Measurements from ENCODE around the gene MAGI1. TPM values are rescaled to one million over a fixed set of nuclear protein-coding genes. Genes with fewer than 3 reads are reported as not detected.

MAGI1 gene
- total RNA-seq, 5 donors from 2014 or later (not counting 1 experiment from before 2014, with no cell fraction given), result 0.23 to 0.63 (median 0.29) TPM

DNA sequence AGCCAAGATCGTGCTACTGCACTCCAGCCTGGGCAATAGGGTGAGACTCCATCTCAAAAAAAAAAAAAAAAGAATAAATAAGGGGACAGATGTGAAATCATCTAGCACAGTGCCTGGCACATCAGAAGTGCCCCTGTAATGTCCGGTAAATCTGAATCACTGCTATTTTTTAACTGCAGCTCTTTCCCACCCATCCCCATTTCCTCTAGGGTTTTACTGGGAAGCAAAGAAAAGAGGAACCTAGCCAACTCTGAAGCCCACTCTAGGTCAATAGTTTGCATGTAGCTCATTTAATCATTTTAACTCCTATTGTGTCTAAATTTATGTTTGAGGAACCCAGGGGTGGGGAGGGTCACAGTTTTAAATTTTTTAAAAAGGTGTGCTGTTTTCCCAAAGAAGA, 26.0 kb downstream of the MAGI1 start:
- ATAC-seq (replicated peaks in 1 of 4), result no peak
- no peak overlapping the region for H3K4me3 ChIP-seq (ENCODE audit: control insufficient read depth in 1 of 2, extremely low read depth in 1 of 2, low read length in 1 of 2)
- no CpG with 5 or more reads among the region's 2 CpGs for WGBS (ENCODE audit: insufficient coverage)
- no peaks in the 10 kb centered on the region for H3K36me3 ChIP-seq (ENCODE audit: control insufficient read depth in 2 of 2, extremely low read depth in 1 of 2, insufficient read depth in 1 of 2, low read length in 1 of 2)
- peaks cover 9 to 10% of the 10 kb centered on the region in 2 donors for H3K27me3 Mint-ChIP-seq
- DNase-seq, result no peak
- no peaks in the 10 kb centered on the region for H3K36me3 Mint-ChIP-seq
- no peaks in the 10 kb centered on the region for H3K9me3 ChIP-seq
- H3K4me3 Mint-ChIP-seq, result no peak overlapping the region
- CTCF ChIA-PET, result no interaction called here
- H3K27me3 ChIP-seq (replicated peaks in 1 of 2; ENCODE audit: control insufficient read depth in 2 of 2, extremely low read depth in 1 of 2, insufficient read depth in 2 of 2, low read length in 1 of 2), result no peaks in the 10 kb centered on the region
- no peaks in the 10 kb centered on the region for H3K9me3 Mint-ChIP-seq
- no peaks in the 10 kb centered on the region for H3K4me1 ChIP-seq (ENCODE audit: control insufficient read depth in 1 of 2, extremely low read depth in 1 of 2, insufficient read depth in 2 of 2, low read length in 2 of 2)
- no peak overlapping the region for H3K27ac ChIP-seq (ENCODE audit: low read length)
- POLR2A ChIA-PET, result no interaction called here
- no peak overlapping the region for H3K27ac Mint-ChIP-seq
- no peaks in the 10 kb centered on the region for H3K4me1 Mint-ChIP-seq

DNA sequence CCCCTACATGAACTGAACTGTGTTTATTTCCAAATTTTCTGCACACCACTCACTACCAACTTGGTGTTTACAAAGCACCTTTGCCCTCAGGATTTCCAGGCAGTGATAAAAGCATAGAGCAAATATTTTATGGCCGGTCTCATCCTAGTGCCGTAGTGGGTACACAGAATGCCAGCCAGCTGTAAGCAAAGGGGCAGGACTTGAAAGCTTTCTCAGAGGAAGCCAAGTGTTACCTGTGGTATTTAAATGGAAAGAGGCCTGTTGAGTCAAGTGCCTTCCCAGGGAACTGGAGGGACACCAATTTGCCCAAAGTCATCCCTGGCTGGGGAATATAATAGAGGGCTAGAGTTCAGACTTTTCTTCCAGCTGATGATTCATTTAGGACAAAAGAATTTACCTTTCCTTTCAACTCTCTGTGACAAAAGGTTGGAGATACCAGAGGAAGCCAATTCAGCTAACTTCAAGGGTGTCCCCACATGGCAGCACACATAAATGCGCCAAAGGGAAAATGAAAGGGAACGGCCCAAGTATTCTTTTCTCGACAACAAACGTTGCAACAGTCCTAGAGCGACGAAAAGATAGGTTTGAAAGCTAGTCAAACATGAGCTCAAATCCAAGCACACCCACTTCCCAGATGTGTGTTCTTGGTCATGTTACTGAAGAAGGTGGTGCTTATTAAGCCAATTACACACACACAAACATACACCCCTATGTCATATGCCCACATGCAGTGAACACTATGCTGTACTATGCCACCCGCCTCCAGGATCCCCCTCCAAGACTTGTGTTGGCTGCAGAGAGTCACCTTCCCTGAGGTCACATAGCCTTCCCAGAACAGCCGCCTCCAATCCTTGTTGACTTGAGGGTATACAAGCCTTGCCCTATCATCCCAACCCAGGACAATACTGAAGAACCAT, 27.7 kb downstream of the MAGI1 start:
- Mint-ChIP-seq H3K27me3 (peaks cover 13 to 17% of the 10 kb centered on the region in 2 donors), H3K4me3 (no peak overlapping the region), H3K4me1 (no peaks in the 10 kb centered on the region), H3K36me3 (no peaks in the 10 kb centered on the region), H3K27ac (no peak overlapping the region), H3K9me3 (no peaks in the 10 kb centered on the region)
- Histone ChIP-seq H3K27ac (ENCODE audit: low read length) (no peak overlapping the region), H3K27me3 (replicated peaks in 1 of 2; ENCODE audit: control insufficient read depth in 2 of 2, extremely low read depth in 1 of 2, insufficient read depth in 2 of 2, low read length in 1 of 2) (peaks cover 0 to 3% of the 10 kb centered on the region in 2 experiments), H3K9me3 (no peaks in the 10 kb centered on the region), H3K4me1 (ENCODE audit: control insufficient read depth in 1 of 2, extremely low read depth in 1 of 2, insufficient read depth in 2 of 2, low read length in 2 of 2) (no peaks in the 10 kb centered on the region), H3K4me3 (ENCODE audit: control insufficient read depth in 1 of 2, extremely low read depth in 1 of 2, low read length in 1 of 2) (no peak overlapping the region), H3K36me3 (ENCODE audit: control insufficient read depth in 2 of 2, extremely low read depth in 1 of 2, insufficient read depth in 1 of 2, low read length in 1 of 2) (no peaks in the 10 kb centered on the region)
- DNase-seq (no peak), ATAC-seq (replicated peaks in 1 of 4) (no peak)
- POLR2A ChIA-PET, result no interaction called here
- CTCF ChIA-PET, result no interaction called here
- WGBS (ENCODE audit: insufficient coverage), result 96% methylated on average over 5 of the region's 10 CpGs

GRCh38 chr3:66010348-66010738, 28.4 kb downstream of the MAGI1 start:
- Mint-ChIP-seq H3K4me1 (no peaks in the 10 kb centered on the region), H3K9me3 (no peaks in the 10 kb centered on the region), H3K4me3 (no peak overlapping the region), H3K36me3 (no peaks in the 10 kb centered on the region), H3K27me3 (peaks cover 13 to 20% of the 10 kb centered on the region in 2 donors), H3K27ac (no peak overlapping the region)
- no CpG with 5 or more reads among the region's 4 CpGs for WGBS (ENCODE audit: insufficient coverage)
- DNase-seq (no peak), ATAC-seq (replicated peaks in 1 of 4) (no peak)
- CTCF ChIA-PET, result no interaction called here
- Histone ChIP-seq H3K4me3 (ENCODE audit: control insufficient read depth in 1 of 2, extremely low read depth in 1 of 2, low read length in 1 of 2) (no peak overlapping the region), H3K27me3 (replicated peaks in 1 of 2; ENCODE audit: control insufficient read depth in 2 of 2, extremely low read depth in 1 of 2, insufficient read depth in 2 of 2, low read length in 1 of 2) (peaks cover 0 to 3% of the 10 kb centered on the region in 2 experiments), H3K27ac (ENCODE audit: low read length) (no peak overlapping the region), H3K9me3 (no peaks in the 10 kb centered on the region), H3K4me1 (ENCODE audit: control insufficient read depth in 1 of 2, extremely low read depth in 1 of 2, insufficient read depth in 2 of 2, low read length in 2 of 2) (no peaks in the 10 kb centered on the region), H3K36me3 (ENCODE audit: control insufficient read depth in 2 of 2, extremely low read depth in 1 of 2, insufficient read depth in 1 of 2, low read length in 1 of 2) (no peaks in the 10 kb centered on the region)
- POLR2A ChIA-PET, result no interaction called here

DNA sequence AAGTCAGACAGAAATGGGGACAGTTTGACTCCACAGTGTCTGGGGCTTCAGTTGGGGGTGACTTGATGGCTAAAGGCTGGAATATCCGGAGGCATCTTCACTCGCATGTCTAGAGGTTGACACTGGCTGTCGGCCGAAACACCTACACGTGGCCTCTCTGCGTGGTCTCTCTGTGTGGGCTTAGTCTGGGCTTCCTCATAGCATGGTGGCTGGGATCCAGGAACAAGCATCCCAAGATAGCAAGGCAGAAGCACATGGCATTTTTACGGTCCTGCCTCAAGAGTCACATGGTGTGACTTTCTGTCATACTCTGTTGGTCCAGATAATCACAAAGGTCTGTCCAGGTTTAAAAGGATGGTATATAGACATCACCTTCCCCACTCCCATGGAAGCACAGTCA, 34.5 kb downstream of the MAGI1 start:
- no peak for DNase-seq
- H3K36me3 ChIP-seq (ENCODE audit: control insufficient read depth in 2 of 2, extremely low read depth in 1 of 2, insufficient read depth in 1 of 2, low read length in 1 of 2), result no peaks in the 10 kb centered on the region
- POLR2A ChIA-PET, result no interaction called here
- peaks cover 0 to 5% of the 10 kb centered on the region in 2 experiments for H3K27me3 ChIP-seq (replicated peaks in 1 of 2; ENCODE audit: control insufficient read depth in 2 of 2, extremely low read depth in 1 of 2, insufficient read depth in 2 of 2, low read length in 1 of 2)
- H3K4me3 ChIP-seq (ENCODE audit: control insufficient read depth in 1 of 2, extremely low read depth in 1 of 2, low read length in 1 of 2), result no peak overlapping the region
- no peak overlapping the region for H3K27ac Mint-ChIP-seq
- H3K4me1 ChIP-seq (ENCODE audit: control insufficient read depth in 1 of 2, extremely low read depth in 1 of 2, insufficient read depth in 2 of 2, low read length in 2 of 2), result no peaks in the 10 kb centered on the region
- H3K9me3 Mint-ChIP-seq, result no peaks in the 10 kb centered on the region
- no peaks in the 10 kb centered on the region for H3K36me3 Mint-ChIP-seq
- 88% methylated on average over 7 of the region's 7 CpGs for WGBS (ENCODE audit: insufficient coverage)
- no peak for ATAC-seq (replicated peaks in 1 of 4)
- H3K27ac ChIP-seq (ENCODE audit: low read length), result no peak overlapping the region
- CTCF ChIA-PET, result no interaction called here
- H3K4me3 Mint-ChIP-seq, result no peak overlapping the region
- peaks cover 13 to 22% of the 10 kb centered on the region in 2 donors for H3K27me3 Mint-ChIP-seq
- H3K4me1 Mint-ChIP-seq, result no peaks in the 10 kb centered on the region
- H3K9me3 ChIP-seq, result no peaks in the 10 kb centered on the region

DNA sequence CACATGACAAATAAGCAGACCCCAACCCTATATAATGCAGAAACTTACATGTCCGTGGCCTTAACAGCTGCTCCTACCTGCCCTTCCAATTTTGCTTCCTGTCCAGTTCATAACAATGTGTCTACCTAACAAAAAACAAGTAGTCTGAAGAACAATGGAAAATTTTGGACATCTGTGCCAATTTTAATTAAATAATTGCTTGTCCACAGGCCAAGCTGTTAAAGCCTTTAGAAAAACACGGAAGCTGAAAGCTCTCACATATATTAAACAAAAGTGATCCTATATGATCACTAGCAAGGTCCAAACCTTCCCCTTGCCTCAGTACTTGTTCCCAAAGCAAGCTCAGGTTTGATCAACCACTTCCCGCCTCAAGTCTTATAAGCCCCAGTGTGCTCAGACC, 37.1 kb downstream of the MAGI1 start:
- DNase-seq, result no peak
- POLR2A ChIA-PET, result interaction anchor here in 1 of 2 donors (0.6 kb wide), 1 partner anchor 48 kb away, joined by 3 read pairs; no protein-coding TSS in a partner anchor
- no peak overlapping the region for H3K4me3 Mint-ChIP-seq
- no peak for ATAC-seq (replicated peaks in 1 of 4)
- H3K9me3 Mint-ChIP-seq, result no peaks in the 10 kb centered on the region
- peaks cover 0 to 2% of the 10 kb centered on the region in 2 experiments for H3K27me3 ChIP-seq (replicated peaks in 1 of 2; ENCODE audit: control insufficient read depth in 2 of 2, extremely low read depth in 1 of 2, insufficient read depth in 2 of 2, low read length in 1 of 2)
- no peak overlapping the region for H3K4me3 ChIP-seq (ENCODE audit: control insufficient read depth in 1 of 2, extremely low read depth in 1 of 2, low read length in 1 of 2)
- no peak overlapping the region for H3K27ac ChIP-seq (ENCODE audit: low read length)
- no peaks in the 10 kb centered on the region for H3K9me3 ChIP-seq
- CTCF ChIA-PET, result no interaction called here
- H3K27me3 Mint-ChIP-seq, result peaks cover 0 to 8% of the 10 kb centered on the region in 2 donors
- H3K27ac Mint-ChIP-seq, result no peak overlapping the region
- H3K4me1 Mint-ChIP-seq, result no peaks in the 10 kb centered on the region
- WGBS (ENCODE audit: insufficient coverage), result 100% methylated on average over 2 of the region's 3 CpGs
- no peaks in the 10 kb centered on the region for H3K36me3 ChIP-seq (ENCODE audit: control insufficient read depth in 2 of 2, extremely low read depth in 1 of 2, insufficient read depth in 1 of 2, low read length in 1 of 2)
- no peaks in the 10 kb centered on the region for H3K36me3 Mint-ChIP-seq
- no peaks in the 10 kb centered on the region for H3K4me1 ChIP-seq (ENCODE audit: control insufficient read depth in 1 of 2, extremely low read depth in 1 of 2, insufficient read depth in 2 of 2, low read length in 2 of 2)

DNA sequence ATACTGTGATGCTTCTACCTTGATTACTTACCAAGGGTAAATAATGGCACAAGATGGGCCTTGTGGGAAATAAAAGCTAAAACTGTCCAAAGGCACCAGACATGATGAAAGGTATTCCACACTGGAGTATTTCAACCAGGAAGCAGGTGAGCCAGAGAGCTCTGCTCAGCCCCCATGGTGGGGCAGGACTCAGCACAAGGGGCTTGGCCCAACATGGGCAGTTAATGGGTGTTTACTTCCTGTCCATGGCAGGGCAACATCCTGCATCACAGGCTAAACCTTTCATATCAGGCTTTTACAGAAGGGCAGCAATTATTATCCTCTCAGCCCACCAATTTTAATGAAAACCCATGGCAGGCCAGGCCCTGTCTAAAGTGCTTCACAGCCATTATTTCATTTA, 38.2 kb downstream of the MAGI1 start:
- H3K36me3 ChIP-seq (ENCODE audit: control insufficient read depth in 2 of 2, extremely low read depth in 1 of 2, insufficient read depth in 1 of 2, low read length in 1 of 2), result no peaks in the 10 kb centered on the region
- ChIA-PET POLR2A (no interaction called here), CTCF (no interaction called here)
- no peaks in the 10 kb centered on the region for H3K4me1 ChIP-seq (ENCODE audit: control insufficient read depth in 1 of 2, extremely low read depth in 1 of 2, insufficient read depth in 2 of 2, low read length in 2 of 2)
- H3K9me3 ChIP-seq, result no peaks in the 10 kb centered on the region
- Mint-ChIP-seq H3K4me1 (no peaks in the 10 kb centered on the region), H3K4me3 (no peak overlapping the region), H3K36me3 (no peaks in the 10 kb centered on the region), H3K27ac (no peak overlapping the region), H3K27me3 (peaks cover 0 to 4% of the 10 kb centered on the region in 2 donors), H3K9me3 (no peaks in the 10 kb centered on the region)
- no peak for DNase-seq
- H3K4me3 ChIP-seq (ENCODE audit: control insufficient read depth in 1 of 2, extremely low read depth in 1 of 2, low read length in 1 of 2), result no peak overlapping the region
- peaks cover 0 to 2% of the 10 kb centered on the region in 2 experiments for H3K27me3 ChIP-seq (replicated peaks in 1 of 2; ENCODE audit: control insufficient read depth in 2 of 2, extremely low read depth in 1 of 2, insufficient read depth in 2 of 2, low read length in 1 of 2)
- H3K27ac ChIP-seq (ENCODE audit: low read length), result no peak overlapping the region
- no peak for ATAC-seq (replicated peaks in 1 of 4)
